Measurements from ENCODE around the gene CD300A.

Gene CD300A

GRCh38 chr17:74439691-74440567, 26.5 kb upstream of the CD300A start:
- DNase-seq (ENCODE audit: low read depth in 2 of 2, low spot score in 1 of 2), result no peak

- no peak for DNase-seq (ENCODE audit: low read depth in 2 of 2, low spot score in 1 of 2)
These were observed 24.9 kb upstream of the CD300A start for GRCh38 chr17:74441537-74441936.

GRCh38 chr17:74442291-74442669, 24.2 kb upstream of the CD300A start:
- no peak for DNase-seq (ENCODE audit: low read depth in 2 of 2, low spot score in 1 of 2)

- no peak for DNase-seq (ENCODE audit: low read depth in 2 of 2, low spot score in 1 of 2)
These were observed 23.5 kb upstream of the CD300A start for GRCh38 chr17:74442670-74443515.

GRCh38 chr17:74443516-74444296, 22.7 kb upstream of the CD300A start:
- no peak for DNase-seq (ENCODE audit: low read depth in 2 of 2, low spot score in 1 of 2)

- DNase-seq (ENCODE audit: low read depth in 2 of 2, low spot score in 1 of 2), result no peak
These were observed 22.0 kb upstream of the CD300A start for GRCh38 chr17:74444406-74444805.

- DNase-seq (ENCODE audit: low read depth in 2 of 2, low spot score in 1 of 2), result no peak
These were observed 21.3 kb upstream of the CD300A start for GRCh38 chr17:74445158-74445557.

- DNase-seq (ENCODE audit: low read depth in 2 of 2, low spot score in 1 of 2), result no peak
These were observed 19.6 kb upstream of the CD300A start for GRCh38 chr17:74446551-74447500.

- DNase-seq (ENCODE audit: low read depth in 2 of 2, low spot score in 1 of 2), result no peak
These were observed 18.7 kb upstream of the CD300A start for GRCh38 chr17:74447628-74448159.

GRCh38 chr17:74448756-74449155, 17.7 kb upstream of the CD300A start:
- DNase-seq (ENCODE audit: low read depth in 2 of 2, low spot score in 1 of 2), result no peak

GRCh38 chr17:74449306-74449705, 17.1 kb upstream of the CD300A start:
- DNase-seq (ENCODE audit: low read depth in 2 of 2, low spot score in 1 of 2), result no peak

- no peak for DNase-seq (ENCODE audit: low read depth in 2 of 2, low spot score in 1 of 2)
These were observed 16.7 kb upstream of the CD300A start for GRCh38 chr17:74449773-74450172.

- no peak for DNase-seq (ENCODE audit: low read depth in 2 of 2, low spot score in 1 of 2)
These were observed 16.2 kb upstream of the CD300A start for GRCh38 chr17:74450231-74450630.

- DNase-seq (ENCODE audit: low read depth in 2 of 2, low spot score in 1 of 2), result no peak
These were observed 15.5 kb upstream of the CD300A start for GRCh38 chr17:74450925-74451403.

- DNase-seq (ENCODE audit: low read depth in 2 of 2, low spot score in 1 of 2), result no peak
These were observed 14.9 kb upstream of the CD300A start for GRCh38 chr17:74451557-74451956.

GRCh38 chr17:74452033-74452840, 14.2 kb upstream of the CD300A start:
- DNase-seq (ENCODE audit: low read depth in 2 of 2, low spot score in 1 of 2), result no peak

GRCh38 chr17:74452841-74453661, 13.4 kb upstream of the CD300A start:
- DNase-seq (ENCODE audit: low read depth in 2 of 2, low spot score in 1 of 2), result no peak

- DNase-seq (ENCODE audit: low read depth in 2 of 2, low spot score in 1 of 2), result peak in 1 of 2 donors; percentile 50
These were observed 12.7 kb upstream of the CD300A start for GRCh38 chr17:74453665-74454196.

Measured in stimulated activated CD8-positive, alpha-beta memory T cell treated with anti-CD3 and anti-CD28 coated beads, Interleukin-4, amount 100 ng/mL, for 1 hour (primary cell).